22Rv1 (cell line): Measurements from ENCODE around the gene STK25.

Experiments
- ZFX ChIP-seq: fragments of 450-650 bp; IDR thresholded peaks from 2 replicates; pipeline ENCODE4 v1.6.1; 2017; ENCODE audit warnings: antibody characterized with exemption, borderline replicate concordance
- TF ChIP-seq, protein P1 (sequence below): fragments of 450-650 bp; IDR thresholded peaks from 2 replicates; pipeline ENCODE4 v1.5.1; 2017; ENCODE audit warnings: mild to moderate bottlenecking

DNA sequence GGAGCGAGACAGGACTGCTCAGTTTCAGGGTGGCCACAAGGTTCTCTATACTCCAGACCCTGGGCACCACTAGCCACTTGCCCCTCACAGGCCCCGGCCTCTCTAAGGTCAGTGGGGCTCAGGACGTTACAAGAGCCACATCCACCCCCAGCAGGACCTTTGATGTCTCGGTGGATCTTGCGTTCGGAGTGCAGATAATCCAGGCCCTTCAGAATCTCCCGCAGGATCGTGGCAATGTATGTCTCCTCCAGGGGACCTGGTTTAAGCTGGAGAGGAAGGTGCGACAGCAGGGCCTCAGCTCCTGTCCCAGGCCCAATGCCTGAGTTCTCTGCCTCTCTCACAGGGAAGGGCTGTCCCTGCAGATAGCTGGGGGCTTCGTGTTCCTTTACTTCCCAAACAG, 8.4 kb downstream of the STK25 start:
- TF ChIP-seq, protein P1, sequence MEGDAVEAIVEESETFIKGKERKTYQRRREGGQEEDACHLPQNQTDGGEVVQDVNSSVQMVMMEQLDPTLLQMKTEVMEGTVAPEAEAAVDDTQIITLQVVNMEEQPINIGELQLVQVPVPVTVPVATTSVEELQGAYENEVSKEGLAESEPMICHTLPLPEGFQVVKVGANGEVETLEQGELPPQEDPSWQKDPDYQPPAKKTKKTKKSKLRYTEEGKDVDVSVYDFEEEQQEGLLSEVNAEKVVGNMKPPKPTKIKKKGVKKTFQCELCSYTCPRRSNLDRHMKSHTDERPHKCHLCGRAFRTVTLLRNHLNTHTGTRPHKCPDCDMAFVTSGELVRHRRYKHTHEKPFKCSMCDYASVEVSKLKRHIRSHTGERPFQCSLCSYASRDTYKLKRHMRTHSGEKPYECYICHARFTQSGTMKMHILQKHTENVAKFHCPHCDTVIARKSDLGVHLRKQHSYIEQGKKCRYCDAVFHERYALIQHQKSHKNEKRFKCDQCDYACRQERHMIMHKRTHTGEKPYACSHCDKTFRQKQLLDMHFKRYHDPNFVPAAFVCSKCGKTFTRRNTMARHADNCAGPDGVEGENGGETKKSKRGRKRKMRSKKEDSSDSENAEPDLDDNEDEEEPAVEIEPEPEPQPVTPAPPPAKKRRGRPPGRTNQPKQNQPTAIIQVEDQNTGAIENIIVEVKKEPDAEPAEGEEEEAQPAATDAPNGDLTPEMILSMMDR = no peak
- TF ChIP-seq ZFX = no peak
